ENCODE data around the gene NADSYN1.

The NADSYN1 gene

GRCh38 chr11:71436861-71437260 lies 16.1 kb upstream of the NADSYN1 start:
- H3K27me3 ChIP-seq (ENCODE audit: low read length), result no peaks in the 10 kb centered on the region
- no peak overlapping the region for H3K4me2 ChIP-seq (ENCODE audit: low read depth, low read length, poor library complexity, severe bottlenecking)

GRCh38 chr11:71437399-71437798 lies 15.6 kb upstream of the NADSYN1 start:
- no peaks in the 10 kb centered on the region for H3K9me3 ChIP-seq (ENCODE audit: insufficient read depth, low read length)
- H3K79me2 ChIP-seq (ENCODE audit: insufficient read depth, low read length), result no peaks in the 10 kb centered on the region
- TF ChIP-seq EZH2phosphoT487 (conservative IDR thresholded peaks at IDR 0.05; ENCODE audit: low read length) (no peak), CTCF (IDR thresholded peaks at IDR 0.05; ENCODE audit: insufficient read depth, low read length, poor library complexity, severe bottlenecking) (no peak)
- no peaks in the 10 kb centered on the region for H3F3A ChIP-seq (ENCODE audit: insufficient read depth)
- H3K27ac ChIP-seq (ENCODE audit: low read depth, low read length), result no peak overlapping the region
- H3K9ac ChIP-seq (ENCODE audit: low read length), result no peak overlapping the region
- H3K4me2 ChIP-seq (ENCODE audit: low read depth, low read length, poor library complexity, severe bottlenecking), result no peak overlapping the region
- no peaks in the 10 kb centered on the region for H4K20me1 ChIP-seq (ENCODE audit: low read depth, low read length)
- H3K4me3 ChIP-seq (ENCODE audit: insufficient read depth, low read length, poor library complexity, severe bottlenecking), result no peak overlapping the region
- no peaks in the 10 kb centered on the region for H3K27me3 ChIP-seq (ENCODE audit: low read length)
- no peaks in the 10 kb centered on the region for H3K9me2 ChIP-seq (replicated peaks; ENCODE audit: insufficient read depth, low read length)
- no peaks in the 10 kb centered on the region; the same call in 1 of the 2 replicates for H3K36me3 ChIP-seq (ENCODE audit: low read length)
- H2AFZ ChIP-seq (ENCODE audit: low read depth, low read length, severe bottlenecking), result no peak overlapping the region

More at GRCh38 chr11:71436861-71437260, 16.1 kb upstream of the NADSYN1 start:
- Histone ChIP-seq H4K20me1 (ENCODE audit: low read depth, low read length) (no peaks in the 10 kb centered on the region), H3K4me3 (ENCODE audit: insufficient read depth, low read length, poor library complexity, severe bottlenecking) (no peak overlapping the region), H3F3A (ENCODE audit: insufficient read depth) (no peaks in the 10 kb centered on the region), H3K9ac (ENCODE audit: low read length) (no peak overlapping the region), H3K9me3 (ENCODE audit: insufficient read depth, low read length) (no peaks in the 10 kb centered on the region), H3K36me3 (ENCODE audit: low read length) (no peaks in the 10 kb centered on the region; the same call in 1 of the 2 replicates), H3K27ac (ENCODE audit: low read depth, low read length) (no peak overlapping the region), H2AFZ (ENCODE audit: low read depth, low read length, severe bottlenecking) (no peak overlapping the region), H3K79me2 (ENCODE audit: insufficient read depth, low read length) (no peaks in the 10 kb centered on the region), H3K9me2 (replicated peaks; ENCODE audit: insufficient read depth, low read length) (no peaks in the 10 kb centered on the region)
- TF ChIP-seq CTCF (IDR thresholded peaks at IDR 0.05; ENCODE audit: insufficient read depth, low read length, poor library complexity, severe bottlenecking) (no peak), EZH2phosphoT487 (conservative IDR thresholded peaks at IDR 0.05; ENCODE audit: low read length) (no peak)

DNA sequence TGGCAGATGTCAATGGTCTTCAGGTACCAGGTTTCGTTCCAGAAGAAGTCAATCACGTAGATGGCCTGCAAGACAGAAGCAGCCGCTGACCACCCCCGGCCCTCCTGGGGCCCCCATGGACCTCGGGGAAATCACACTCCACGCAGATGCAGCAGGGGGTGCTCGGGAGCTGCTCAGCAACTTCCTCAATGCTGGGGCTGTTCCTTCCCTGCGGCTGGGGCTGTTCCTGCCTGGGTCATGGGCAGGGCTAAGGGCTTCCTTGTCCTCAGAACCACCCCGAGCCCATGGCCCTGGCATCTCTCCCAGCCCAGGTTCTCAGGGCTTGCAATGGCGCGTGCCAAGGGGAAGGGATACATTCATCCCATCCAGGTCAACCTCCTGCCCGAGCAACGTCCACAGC lies 15.1 kb upstream of the NADSYN1 start:
- Histone ChIP-seq H3K79me2 (ENCODE audit: insufficient read depth, low read length) (no peaks in the 10 kb centered on the region), H2AFZ (ENCODE audit: low read depth, low read length, severe bottlenecking) (no peak overlapping the region), H3F3A (ENCODE audit: insufficient read depth) (no peaks in the 10 kb centered on the region)

More for the DNA sequence above, 15.1 kb upstream of the NADSYN1 start:
- Histone ChIP-seq H4K20me1 (ENCODE audit: low read depth, low read length) (no peaks in the 10 kb centered on the region), H3K9me2 (replicated peaks; ENCODE audit: insufficient read depth, low read length) (no peaks in the 10 kb centered on the region), H3K27me3 (ENCODE audit: low read length) (no peaks in the 10 kb centered on the region), H3K9ac (ENCODE audit: low read length) (no peak overlapping the region), H3K9me3 (ENCODE audit: insufficient read depth, low read length) (no peaks in the 10 kb centered on the region), H3K4me3 (ENCODE audit: insufficient read depth, low read length, poor library complexity, severe bottlenecking) (no peak overlapping the region), H3K4me2 (ENCODE audit: low read depth, low read length, poor library complexity, severe bottlenecking) (no peak overlapping the region), H3K36me3 (ENCODE audit: low read length) (no peaks in the 10 kb centered on the region; the same call in 1 of the 2 replicates), H3K27ac (ENCODE audit: low read depth, low read length) (no peak overlapping the region)
- TF ChIP-seq EZH2phosphoT487 (conservative IDR thresholded peaks at IDR 0.05; ENCODE audit: low read length), result no peak
- TF ChIP-seq CTCF (IDR thresholded peaks at IDR 0.05; ENCODE audit: insufficient read depth, low read length, poor library complexity, severe bottlenecking), result no peak

Measured in SU-DHL-6 (cell line).